HG03442 (cell line): ENCODE measurements around the gene PPP2R2D.
A peak's percentile ranks its signal among the peaks of the same experiment; 100 is the strongest.
"Not testable (repeated sequence)": the region's sequence is repeated elsewhere in the genome, so short reads cannot be mapped to it uniquely, and the experiment has no call there.

Experiments used
- ATAC-seq: cut with Tn5 transposase; IDR thresholded peaks from one replicate; pipeline ENCODE4 v1.9.1; 2021; ENCODE audit warnings: mild to moderate bottlenecking, moderate library complexity; ENCODE audit not compliant: unreplicated experiment

Gene PPP2R2D

GRCh38 chr10:131866673-131867072, 34.1 kb upstream of the PPP2R2D start:
- ATAC-seq: no peak

- no peak for ATAC-seq
These were observed 32.4 kb upstream of the PPP2R2D start for GRCh38 chr10:131868436-131868835.

GRCh38 chr10:131869344-131869743, 31.5 kb upstream of the PPP2R2D start:
- ATAC-seq: no peak

DNA sequence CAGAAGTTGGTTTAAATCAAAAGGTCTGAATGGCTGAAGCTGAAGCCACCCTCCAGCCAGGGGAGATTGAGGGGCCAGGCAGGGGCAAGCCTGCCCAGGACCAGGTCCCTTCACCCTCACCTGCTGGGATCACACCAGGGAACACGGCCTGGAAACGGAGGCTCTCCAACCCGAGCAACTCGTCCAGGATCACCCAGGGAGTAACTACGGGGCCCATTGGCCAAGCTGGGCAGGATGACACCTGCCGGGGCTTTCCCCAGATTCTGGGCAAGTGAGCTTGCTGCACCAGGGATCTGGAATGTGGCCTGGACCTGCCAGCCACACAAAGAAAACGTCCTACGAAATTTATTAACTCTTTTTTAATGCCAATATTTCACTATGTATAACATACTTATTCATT, 30.4 kb upstream of the PPP2R2D start:
- ATAC-seq: no peak

GRCh38 chr10:131870831-131871672, 29.8 kb upstream of the PPP2R2D start:
- ATAC-seq: no peak

DNA sequence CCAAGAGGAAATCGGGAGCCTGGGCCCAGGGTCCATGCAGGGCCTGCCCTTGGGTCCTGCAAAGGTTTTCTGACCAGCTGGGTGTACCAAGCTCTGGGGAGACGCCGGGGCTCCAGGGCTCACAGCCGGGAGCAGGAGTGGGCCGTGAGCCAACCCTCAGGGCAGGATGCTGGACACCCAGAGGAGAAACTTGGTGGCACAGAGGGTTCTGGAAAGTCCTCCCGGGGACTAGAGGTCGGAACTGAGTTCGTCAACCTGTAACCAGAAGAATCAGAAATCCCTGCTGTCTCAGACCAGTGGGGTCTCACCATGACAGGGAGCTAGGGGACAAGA, 29.2 kb upstream of the PPP2R2D start:
- ATAC-seq: no peak

DNA sequence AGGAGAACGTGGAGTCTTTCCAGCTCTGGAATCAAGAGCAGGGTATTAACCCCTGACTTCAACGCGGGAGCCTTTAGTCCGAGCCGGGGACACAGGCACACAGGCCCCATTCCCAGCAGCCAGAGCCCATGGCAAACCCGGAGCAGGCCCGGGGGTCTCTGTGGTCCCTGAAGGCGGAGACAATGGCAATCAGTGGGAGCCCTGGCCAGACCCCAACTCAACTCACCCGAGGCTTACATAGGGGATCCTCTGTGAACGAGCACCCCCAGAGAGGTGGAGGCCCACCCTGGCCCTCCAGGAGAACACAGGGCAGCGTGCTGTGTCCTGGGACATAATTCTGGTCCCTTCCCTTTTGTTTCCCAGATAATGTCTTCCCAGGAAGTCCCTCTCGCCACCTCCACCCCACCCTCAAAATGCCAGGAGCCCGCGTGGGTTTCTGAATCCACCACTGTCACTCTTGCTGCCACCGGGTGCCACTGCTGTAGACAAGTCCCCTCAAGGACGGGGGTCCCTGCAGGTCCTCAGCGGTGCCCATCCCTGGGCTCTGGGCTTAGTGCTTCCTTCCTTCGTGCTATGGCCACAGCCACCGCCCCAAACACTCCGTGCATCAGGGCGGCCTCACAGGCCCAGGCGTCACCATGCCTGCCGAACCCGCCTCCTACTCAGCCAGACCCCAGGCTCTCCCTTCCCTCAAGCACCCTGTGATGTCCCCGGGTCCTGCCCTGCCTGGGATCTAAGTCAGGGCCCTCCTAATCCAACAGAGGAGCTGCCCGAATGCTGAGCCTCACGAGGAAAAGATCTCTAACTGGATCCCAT, 28.6 kb upstream of the PPP2R2D start:
- ATAC-seq: no peak

GRCh38 chr10:131872827-131873375, 27.9 kb upstream of the PPP2R2D start:
- ATAC-seq: no peak

DNA sequence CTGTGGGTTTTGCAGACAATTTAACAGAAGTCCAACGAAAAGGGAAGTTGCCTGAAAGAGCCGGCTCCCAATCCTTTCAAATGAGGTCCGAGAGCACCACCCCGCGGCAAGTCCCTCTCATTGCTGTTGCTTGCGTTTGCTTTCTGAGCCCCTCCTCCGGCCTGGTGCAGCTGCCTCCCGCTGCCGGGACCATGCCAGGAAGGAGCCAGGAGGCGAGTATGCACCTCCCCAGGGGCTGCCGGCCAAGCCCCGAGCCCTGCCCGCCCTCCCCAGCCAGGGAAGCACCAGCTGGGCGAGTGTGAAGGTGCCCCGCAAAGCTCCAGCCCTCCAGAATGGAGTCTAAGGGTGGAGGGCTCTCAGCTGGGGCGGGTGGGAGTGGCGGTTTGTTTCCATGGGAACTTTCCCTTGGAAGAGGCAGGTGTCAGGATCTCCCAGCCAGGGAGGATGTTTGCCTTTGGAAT, 25.8 kb upstream of the PPP2R2D start:
- peak; percentile 83 for ATAC-seq

DNA sequence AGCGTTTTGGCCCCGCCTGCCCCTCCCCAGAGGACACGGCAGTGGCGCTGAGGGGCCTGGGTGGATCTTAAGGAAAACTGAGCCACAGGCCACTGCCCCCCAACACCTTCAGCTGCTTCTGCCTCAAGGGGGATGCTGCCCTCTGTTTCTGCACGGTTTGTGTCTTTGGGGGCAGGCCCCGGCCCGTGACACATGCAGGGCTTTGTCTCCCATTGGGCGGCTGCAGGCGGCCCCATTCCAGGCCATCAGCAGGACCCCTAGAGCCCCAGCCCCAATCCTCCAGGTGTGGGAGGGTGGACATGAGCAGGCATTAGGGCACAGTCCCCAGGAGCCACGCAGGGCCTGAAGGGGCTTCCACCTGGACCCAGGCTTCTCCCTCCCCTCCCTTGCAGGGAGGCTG, 25.3 kb upstream of the PPP2R2D start:
- ATAC-seq: no peak

- no peak for ATAC-seq
These were observed 24.8 kb upstream of the PPP2R2D start for GRCh38 chr10:131876017-131876416.

GRCh38 chr10:131876508-131876907, 24.3 kb upstream of the PPP2R2D start:
- no peak for ATAC-seq

DNA sequence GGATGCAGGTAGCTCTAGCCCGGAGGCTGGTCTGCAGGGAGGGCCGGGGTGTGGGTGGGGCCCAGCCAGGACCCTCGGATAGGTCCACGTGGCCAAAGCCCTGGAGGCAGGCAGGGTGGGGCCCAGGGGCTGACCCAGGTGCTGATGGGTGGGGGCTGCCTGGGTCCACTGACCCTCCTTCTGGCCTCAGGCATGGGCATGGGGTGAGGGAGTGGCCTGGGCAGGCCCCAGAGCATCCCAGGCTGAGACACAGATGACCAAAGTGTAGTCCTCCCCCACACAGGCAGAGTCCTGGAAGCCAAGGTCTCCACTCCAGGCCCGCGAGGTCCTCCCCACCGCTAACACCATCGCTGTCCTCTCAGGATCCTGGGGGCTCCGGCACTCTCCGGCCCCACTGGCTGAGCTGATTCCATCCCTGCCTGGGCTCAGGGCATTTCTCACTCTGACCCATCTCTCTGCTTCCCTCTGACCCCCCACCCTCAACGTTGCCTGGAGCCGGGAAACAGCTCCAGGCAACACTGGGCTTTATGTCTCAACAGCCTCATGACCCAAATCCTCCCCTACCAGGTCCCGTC, 20.7 kb upstream of the PPP2R2D start:
- no peak for ATAC-seq

GRCh38 chr10:131881104-131881880, 19.5 kb upstream of the PPP2R2D start:
- ATAC-seq: no peak

DNA sequence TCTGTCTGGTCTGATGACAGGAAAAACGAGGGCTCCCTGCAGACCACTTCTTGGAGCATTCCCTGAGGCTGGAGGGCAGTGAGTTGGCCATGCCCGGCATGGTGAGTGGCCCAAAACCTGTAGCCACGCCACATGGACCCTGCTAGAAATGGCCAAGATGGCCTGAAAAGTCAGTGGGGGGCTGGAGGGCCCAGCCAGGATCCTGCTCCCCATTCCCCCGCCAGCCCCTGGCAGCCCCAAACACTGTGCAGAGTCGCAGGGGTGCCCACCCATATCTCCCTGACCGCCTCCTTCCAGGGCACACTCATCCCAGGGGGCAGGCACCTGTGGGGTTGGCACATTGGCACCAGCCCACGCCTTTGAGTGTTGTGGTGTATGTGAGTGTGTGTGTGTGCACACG, 18.7 kb upstream of the PPP2R2D start:
- ATAC-seq: no peak

DNA sequence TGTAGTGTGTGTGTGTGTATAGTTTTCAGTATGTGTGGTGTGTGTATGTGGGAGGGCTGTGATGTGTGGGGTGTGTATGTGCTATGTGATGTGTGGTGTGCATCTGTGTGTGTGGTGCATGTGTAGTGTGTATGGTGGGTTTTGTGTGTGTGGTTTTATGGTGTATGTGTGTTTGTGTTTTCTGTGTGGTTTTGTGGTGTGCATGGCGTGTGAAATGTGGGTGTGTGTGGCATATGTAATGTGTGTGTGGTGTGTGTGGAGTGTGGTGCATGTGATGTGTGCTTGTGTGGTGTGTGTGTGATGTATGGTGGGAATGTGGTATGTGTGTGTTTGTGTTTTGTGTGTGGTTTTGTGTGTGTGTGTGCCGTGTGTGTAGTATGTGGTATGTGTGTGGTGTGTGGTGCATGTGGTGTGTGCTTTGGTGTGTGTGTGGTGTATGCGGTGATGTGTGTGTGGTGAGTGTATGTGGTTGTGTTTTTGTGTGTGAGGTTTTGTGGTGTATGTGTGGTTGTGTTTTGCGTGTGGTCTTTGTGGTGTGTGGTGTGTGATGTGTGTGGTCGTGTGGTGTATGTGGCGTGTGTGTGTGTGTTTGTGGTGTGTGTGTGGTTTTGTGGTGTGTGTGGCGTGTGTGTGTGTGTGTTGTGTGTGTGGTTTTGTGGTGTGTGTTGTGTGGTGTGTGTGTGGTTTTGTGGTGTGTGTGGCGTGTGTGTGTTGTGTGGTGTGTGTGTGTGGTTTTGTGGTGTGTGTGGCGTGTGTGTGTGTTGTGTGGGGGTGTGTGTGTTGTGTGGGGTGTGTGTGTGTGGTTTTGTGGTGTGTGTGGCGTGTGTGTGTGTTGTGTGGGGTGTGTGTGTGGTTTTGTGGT, 18.0 kb upstream of the PPP2R2D start:
- no peak for ATAC-seq

DNA sequence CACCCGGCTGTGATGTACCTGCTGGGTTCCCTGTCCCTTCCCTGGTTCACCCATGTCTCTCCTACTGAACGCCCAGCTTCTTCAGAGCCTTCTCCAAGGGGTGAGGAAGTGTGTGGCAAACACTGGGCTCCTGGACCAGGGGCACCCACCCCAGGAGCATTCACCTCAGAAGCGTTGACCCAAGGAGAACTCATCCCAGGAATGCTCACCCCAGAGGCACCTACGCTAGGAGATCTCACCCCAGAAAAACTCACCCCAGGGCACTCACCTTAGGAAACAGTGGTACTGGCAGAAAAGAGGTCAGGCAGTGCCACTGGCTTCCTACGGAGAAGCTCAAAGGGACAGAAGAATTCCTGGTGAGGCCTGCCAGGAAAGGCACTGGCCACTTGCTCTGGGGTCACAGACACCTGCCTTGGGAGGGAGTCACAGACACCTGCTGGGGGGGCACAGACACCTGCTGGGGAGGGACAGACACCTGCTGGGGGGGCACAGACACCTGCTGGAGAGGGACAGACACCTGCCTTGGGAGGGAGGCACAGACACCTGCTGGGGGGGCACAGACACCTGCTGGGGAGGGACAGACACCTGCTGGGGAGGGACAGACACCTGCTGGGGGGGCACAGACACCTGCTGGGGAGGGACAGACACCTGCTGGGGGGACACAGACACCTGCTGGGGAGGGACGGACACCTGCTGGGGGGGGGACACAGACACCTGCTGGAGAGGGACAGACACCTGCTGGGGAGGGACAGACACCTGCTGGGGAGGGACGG, 17.0 kb upstream of the PPP2R2D start:
- not testable (repeated sequence) for ATAC-seq

GRCh38 chr10:131885391-131886165, 15.2 kb upstream of the PPP2R2D start:
- ATAC-seq: peak; percentile 93
